Left ventricle myocardium superior (tissue), 1 donor: ENCODE data around the gene TMEM214. TPM values are rescaled to one million over a fixed set of nuclear protein-coding genes. Genes with fewer than 3 reads are reported as not detected.

ENCODE experiments used
- ATAC-seq: fragments of 200-7000 bp; cut with Tn5 transposase; one replicate; pipeline ENCODE4 v1.9.1; 2020; ENCODE audit warnings: mild to moderate bottlenecking, moderate library complexity
- DNase-seq: peaks from one replicate; pipeline ENCODE4 v3.0.0-alpha.2; 2020
- intact Hi-C: fragments of 100-400 bp; cut with micrococcal nuclease; formaldehyde crosslinking; loops from one replicate; pipeline ENCODE4 v1.11.0; 2022
- long read RNA-seq: library from polyadenylated mRNA; unstranded; transcript quantifications from one replicate; pipeline ENCODE4 v2.0.0, GENCODE V29; 2021
- total RNA-seq: library from RNA; stranded (reverse); fragmentation: NEBNext Ultra II Directional; extraction: Animal tissue kit (Norgen Biotek cat#: 25700); gene quantifications from one replicate; pipeline ENCODE4 v1.2.1, GENCODE V29; 2021
- donor health status: DM: no; HTN: yes; CAD: no; lungs with severe emphysema.

Gene TMEM214
- 30.9 TPM for total RNA-seq
- long read RNA-seq, transcript TMEM214-201 (17 exons, 2,990 nt) = major isoform, 6 of 27 reads
- long read RNA-seq, partial matches to known transcripts = 5 of 27 reads
- long read RNA-seq, other reads (novel, unspliced or antisense) = 15 of 27 reads

- DNase-seq (peak; percentile 95), ATAC-seq (peak; percentile 99)
- intact Hi-C loops = no loop called here
Measured at GRCh38 chr2:27032495-27033252, at the start of gene TMEM214. TSS of gene TMEM214 (plus strand) at chr2:27032965. CDS start at chr2:27033016, 51 bp downstream.

GRCh38 chr2:26983746-26984145, 49.0 kb upstream of the TMEM214 start:
- intact Hi-C loops = no loop called here

GRCh38 chr2:26985807-26986206, 47.0 kb upstream of the TMEM214 start:
- no peak for ATAC-seq

More at GRCh38 chr2:26983746-26984145, 49.0 kb upstream of the TMEM214 start:
- ATAC-seq (no peak), DNase-seq (no peak)

GRCh38 chr2:26986576-26986975, 46.2 kb upstream of the TMEM214 start:
- intact Hi-C loops = no loop called here
- no peak for DNase-seq
- no peak for ATAC-seq

More at GRCh38 chr2:26985807-26986206, 47.0 kb upstream of the TMEM214 start:
- intact Hi-C loops = no loop called here
- no peak for DNase-seq

GRCh38 chr2:26988058-26988860, 44.5 kb upstream of the TMEM214 start:
- intact Hi-C loops = no loop called here
- no peak for DNase-seq
- no peak for ATAC-seq

GRCh38 chr2:26989156-26989555, 43.6 kb upstream of the TMEM214 start:
- intact Hi-C loops = no loop called here
- ATAC-seq = no peak

GRCh38 chr2:26991717-26992116, 41.0 kb upstream of the TMEM214 start:
- ATAC-seq (no peak), DNase-seq (no peak)
- intact Hi-C loops = no loop called here

More at GRCh38 chr2:26989156-26989555, 43.6 kb upstream of the TMEM214 start:
- DNase-seq = no peak

GRCh38 chr2:26993768-26994167, 39.0 kb upstream of the TMEM214 start:
- intact Hi-C loops = no loop called here
- ATAC-seq (no peak), DNase-seq (no peak)

GRCh38 chr2:26994983-26995382, 37.8 kb upstream of the TMEM214 start:
- DNase-seq (no peak), ATAC-seq (no peak)
- intact Hi-C loops = no loop called here

- no peak for DNase-seq
- no peak for ATAC-seq
- intact Hi-C loops = no loop called here
Measured at GRCh38 chr2:26997394-26997793, 35.4 kb upstream of the TMEM214 start.

- ATAC-seq = no peak
- no peak for DNase-seq
- intact Hi-C loops = no loop called here
Measured at GRCh38 chr2:26998323-26998722, 34.4 kb upstream of the TMEM214 start.

GRCh38 chr2:27000228-27000627, 32.5 kb upstream of the TMEM214 start:
- intact Hi-C loops = no loop called here
- DNase-seq (no peak), ATAC-seq (no peak)

GRCh38 chr2:27000995-27001394, 31.8 kb upstream of the TMEM214 start:
- DNase-seq (no peak), ATAC-seq (no peak)
- intact Hi-C loops = no loop called here

- intact Hi-C loops = no loop called here
- no peak for DNase-seq
- ATAC-seq = no peak
Measured at GRCh38 chr2:27001950-27002349, 30.8 kb upstream of the TMEM214 start.

- intact Hi-C loops = no loop called here
- no peak for DNase-seq
- no peak for ATAC-seq
Measured at GRCh38 chr2:27003007-27003406, 29.8 kb upstream of the TMEM214 start.

- no peak for DNase-seq
- ATAC-seq = no peak
- intact Hi-C loops = no loop called here
Measured at GRCh38 chr2:27003857-27004256, 28.9 kb upstream of the TMEM214 start.

- intact Hi-C loops = no loop called here
- DNase-seq (no peak), ATAC-seq (no peak)
Measured at GRCh38 chr2:27006602-27007415, 26.0 kb upstream of the TMEM214 start.

GRCh38 chr2:27007416-27008374, 25.1 kb upstream of the TMEM214 start:
- ATAC-seq (peak; percentile 56), DNase-seq (no peak)
- intact Hi-C loops = no loop called here
